ENCODE data around the gene BCR.

Gene BCR

GRCh38 chr22:23218053-23218866, 38.0 kb downstream of the BCR start:
- DNase-seq (ENCODE audit: low read depth) = no peak
- H3K4me3 ChIP-seq (ENCODE audit: low read depth, low read length) = no peak overlapping the region
- no peak for TF ChIP-seq CTCF (IDR thresholded peaks at IDR 0.05; ENCODE audit: low read depth, low read length, missing control alignments)
- in situ Hi-C loops (cut with HindIII; ENCODE audit: low sequenced_read_pairs) = no loop called here

- no peak for TF ChIP-seq CTCF (IDR thresholded peaks at IDR 0.05; ENCODE audit: low read depth, low read length, missing control alignments)
These were observed 38.5 kb downstream of the BCR start for GRCh38 chr22:23218867-23219251.

GRCh38 chr22:23219317-23219716, 39.0 kb downstream of the BCR start:
- in situ Hi-C loops (cut with HindIII; ENCODE audit: low sequenced_read_pairs) = no loop called here
- no peak overlapping the region for H3K4me3 ChIP-seq (ENCODE audit: low read depth, low read length)
- no peak for DNase-seq (ENCODE audit: low read depth)
- TF ChIP-seq CTCF (IDR thresholded peaks at IDR 0.05; ENCODE audit: low read depth, low read length, missing control alignments) = no peak

More at GRCh38 chr22:23218867-23219251, 38.5 kb downstream of the BCR start:
- H3K4me3 ChIP-seq (ENCODE audit: low read depth, low read length) = no peak overlapping the region
- no peak for DNase-seq (ENCODE audit: low read depth)
- in situ Hi-C loops (cut with HindIII; ENCODE audit: low sequenced_read_pairs) = no loop called here

GRCh38 chr22:23219822-23220484, 39.6 kb downstream of the BCR start:
- H3K4me3 ChIP-seq (ENCODE audit: low read depth, low read length) = no peak overlapping the region
- DNase-seq (ENCODE audit: low read depth) = no peak
- in situ Hi-C loops (cut with HindIII; ENCODE audit: low sequenced_read_pairs) = no loop called here
- no peak for TF ChIP-seq CTCF (IDR thresholded peaks at IDR 0.05; ENCODE audit: low read depth, low read length, missing control alignments)

- H3K4me3 ChIP-seq (ENCODE audit: low read depth, low read length) = no peak overlapping the region
- DNase-seq (ENCODE audit: low read depth) = no peak
- in situ Hi-C loops (cut with HindIII; ENCODE audit: low sequenced_read_pairs) = no loop called here
- TF ChIP-seq CTCF (IDR thresholded peaks at IDR 0.05; ENCODE audit: low read depth, low read length, missing control alignments) = no peak
These were observed 40.4 kb downstream of the BCR start for GRCh38 chr22:23220485-23221350.

- no peak for TF ChIP-seq CTCF (IDR thresholded peaks at IDR 0.05; ENCODE audit: low read depth, low read length, missing control alignments)
- in situ Hi-C loops (cut with HindIII; ENCODE audit: low sequenced_read_pairs) = no loop called here
- H3K4me3 ChIP-seq (ENCODE audit: low read depth, low read length) = no peak overlapping the region
- DNase-seq (ENCODE audit: low read depth) = no peak
These were observed 41.1 kb downstream of the BCR start for GRCh38 chr22:23221351-23221804.

All from astrocyte of the cerebellum (primary cell).